GM10847 (cell line): ENCODE measurements around the gene NDEL1.

Experiments
- POLR2A ChIP-seq: IDR thresholded peaks from 2 replicates; pipeline ENCODE4 v1.6.1; 2011; ENCODE audit not compliant: insufficient read length; ENCODE audit errors: extremely low read depth

The NDEL1 gene

GRCh38 chr17:8494506-8495111, 58.9 kb downstream of the NDEL1 start:
- no peak for TF ChIP-seq POLR2A

GRCh38 chr17:8496081-8496480, 60.4 kb downstream of the NDEL1 start:
- TF ChIP-seq POLR2A = no peak

GRCh38 chr17:8499171-8499570, 63.5 kb downstream of the NDEL1 start:
- no peak for TF ChIP-seq POLR2A

GRCh38 chr17:8499614-8500013, 63.9 kb downstream of the NDEL1 start:
- TF ChIP-seq POLR2A = no peak

GRCh38 chr17:8500609-8501008, 64.9 kb downstream of the NDEL1 start:
- TF ChIP-seq POLR2A = no peak

GRCh38 chr17:8502126-8502525, 66.4 kb downstream of the NDEL1 start:
- no peak for TF ChIP-seq POLR2A

- TF ChIP-seq POLR2A = no peak
Observed at GRCh38 chr17:8503368-8503767, 67.7 kb downstream of the NDEL1 start.

GRCh38 chr17:8503807-8504206, 68.1 kb downstream of the NDEL1 start:
- no peak for TF ChIP-seq POLR2A

GRCh38 chr17:8504460-8505207, 69.0 kb downstream of the NDEL1 start:
- no peak for TF ChIP-seq POLR2A

- TF ChIP-seq POLR2A = no peak
Observed at GRCh38 chr17:8506145-8506544, 70.5 kb downstream of the NDEL1 start.

- no peak for TF ChIP-seq POLR2A
Observed at GRCh38 chr17:8514801-8515200, 79.1 kb downstream of the NDEL1 start.
